GM19193 (cell line): ENCODE data around the gene NFATC1.

Source experiments
- POLR2A ChIP-seq: IDR thresholded peaks from 4 replicates; pipeline ENCODE4 v1.6.1; 2011; ENCODE audit not compliant: insufficient read depth, insufficient read length; ENCODE audit errors: extremely low read depth

NFATC1 gene

GRCh38 chr18:79428287-79428686 lies 32.6 kb downstream of the NFATC1 start:
- no peak for TF ChIP-seq POLR2A

GRCh38 chr18:79429381-79429780 lies 33.7 kb downstream of the NFATC1 start:
- TF ChIP-seq POLR2A, result no peak

- no peak for TF ChIP-seq POLR2A
Observed at GRCh38 chr18:79429785-79430281, 34.1 kb downstream of the NFATC1 start.

DNA sequence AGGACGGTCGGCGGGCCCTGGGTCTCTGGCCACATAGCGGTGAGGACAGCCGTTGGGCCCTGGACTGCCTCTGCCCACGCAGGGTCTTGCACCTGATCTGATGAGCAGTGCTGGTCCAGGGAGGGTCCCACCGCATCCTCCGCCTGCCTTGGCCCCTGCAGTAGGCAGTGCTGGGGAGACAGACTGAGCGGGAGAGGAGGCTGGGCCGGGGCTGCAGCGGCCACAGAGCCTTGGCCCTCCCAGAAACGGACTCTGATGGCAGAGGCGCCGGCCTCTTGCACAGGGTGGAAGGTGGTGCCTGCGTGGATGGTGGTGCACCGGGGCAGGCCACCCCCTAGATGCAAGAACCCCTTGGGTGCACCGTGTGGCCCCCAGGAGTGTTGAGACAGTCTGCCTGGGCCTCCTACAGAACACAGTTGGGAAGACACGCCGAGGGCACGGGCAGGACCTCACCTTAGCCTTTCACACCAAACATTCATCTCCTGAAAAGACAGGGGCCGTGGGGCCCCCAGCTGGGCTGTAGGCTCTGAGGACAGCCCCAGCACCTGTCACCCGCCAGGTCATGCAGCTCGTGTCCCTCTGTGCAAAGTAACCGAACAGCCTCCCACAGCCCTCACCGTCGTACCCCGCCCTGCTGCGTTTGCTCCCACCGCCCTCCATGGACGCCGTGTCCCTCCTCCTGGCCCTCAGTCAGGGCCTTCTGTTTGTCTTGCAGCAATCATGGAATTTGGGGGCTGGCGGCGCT lies 36.8 kb downstream of the NFATC1 start:
- TF ChIP-seq POLR2A, result no peak

DNA sequence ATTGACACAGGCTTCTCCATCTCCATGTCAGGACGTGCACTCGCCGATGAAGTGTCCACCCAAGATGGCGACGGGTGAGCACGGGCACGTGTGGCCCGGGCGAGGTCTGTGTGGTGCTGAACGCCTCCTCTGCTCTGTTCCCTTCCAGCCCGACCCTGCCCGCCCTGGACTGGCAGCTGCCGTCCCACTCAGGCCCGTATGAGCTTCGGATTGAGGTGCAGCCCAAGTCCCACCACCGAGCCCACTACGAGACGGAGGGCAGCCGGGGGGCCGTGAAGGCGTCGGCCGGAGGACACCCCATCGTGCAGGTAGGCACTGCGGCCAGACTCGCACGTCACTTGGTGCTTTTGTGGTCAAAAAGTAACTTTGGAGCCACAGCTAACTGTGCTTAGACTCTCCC lies 37.7 kb downstream of the NFATC1 start:
- TF ChIP-seq POLR2A, result no peak

GRCh38 chr18:79434607-79435401 lies 39.1 kb downstream of the NFATC1 start:
- TF ChIP-seq POLR2A, result no peak

DNA sequence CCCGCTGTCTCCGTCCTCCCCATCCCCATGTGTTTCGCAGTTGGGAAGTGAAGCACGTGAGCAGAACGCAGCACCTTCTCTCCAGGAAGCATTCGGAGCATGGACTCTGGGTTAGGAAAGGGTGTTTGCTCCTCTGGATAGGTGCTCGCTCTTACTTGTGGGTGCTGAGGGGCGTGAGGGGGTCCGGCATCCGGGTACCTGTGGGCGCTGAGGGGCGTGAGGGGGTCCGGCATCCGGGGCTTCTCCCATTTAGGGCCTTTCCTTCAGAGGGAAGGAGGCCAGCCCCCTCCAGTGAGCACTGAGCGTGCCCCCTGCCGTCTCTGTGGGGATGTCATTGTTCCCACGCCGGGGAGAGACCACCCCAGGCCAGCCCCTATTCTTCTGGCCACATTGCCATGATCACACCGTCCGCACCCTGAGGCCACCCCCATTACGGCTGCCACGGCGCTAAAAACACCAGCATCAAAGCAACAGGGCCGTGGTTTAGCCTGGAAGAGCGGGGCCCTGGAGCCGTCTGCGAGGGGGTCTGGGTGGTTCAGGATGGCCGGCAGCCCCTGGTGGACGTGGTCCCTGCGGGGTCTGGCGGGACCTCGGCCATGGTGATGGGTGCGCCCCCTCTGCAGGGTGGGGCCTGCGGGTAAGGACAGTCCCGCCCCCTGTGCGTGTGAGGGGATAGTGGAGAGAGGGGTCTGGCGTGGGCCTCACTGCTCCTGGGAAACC lies 41.0 kb downstream of the NFATC1 start:
- no peak for TF ChIP-seq POLR2A

DNA sequence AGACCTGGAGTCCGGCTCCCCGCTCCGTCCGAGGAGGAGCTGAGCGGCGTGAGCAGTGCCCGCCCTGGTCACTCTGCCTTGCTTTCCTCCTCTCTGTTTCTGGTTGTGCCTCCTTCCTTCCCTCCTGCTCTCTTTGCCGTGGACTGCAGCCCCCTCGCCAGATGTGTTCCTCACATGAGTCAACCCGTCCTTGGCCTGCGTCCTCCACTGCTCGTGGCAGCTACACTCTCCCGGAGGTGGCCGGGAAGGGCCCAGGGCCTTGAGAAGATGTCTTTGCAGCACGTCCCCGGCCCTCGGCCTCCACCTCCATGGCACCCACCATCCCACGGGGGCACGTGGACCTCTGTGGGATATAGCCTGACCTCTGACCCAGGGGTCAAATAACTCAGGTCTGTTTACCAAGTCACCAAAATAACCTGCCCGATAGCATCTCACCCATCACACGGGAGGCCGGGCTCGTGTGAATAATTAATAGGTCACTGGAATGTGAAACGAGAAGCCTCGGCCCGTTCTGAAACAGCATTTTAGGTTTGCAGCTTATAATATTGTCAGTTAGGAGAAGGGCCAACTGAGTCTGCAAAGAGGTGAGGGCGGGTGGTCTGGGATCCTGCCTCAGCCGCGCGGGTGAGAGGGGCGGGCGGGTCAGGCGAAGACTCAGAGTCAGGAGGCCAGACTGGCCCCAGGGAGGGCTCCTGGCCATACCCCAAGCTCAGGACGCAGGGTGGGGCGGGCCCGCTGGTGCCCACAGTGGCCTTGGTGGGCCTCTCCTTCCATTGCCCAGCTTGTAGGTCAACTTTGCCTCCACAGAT lies 42.6 kb downstream of the NFATC1 start:
- TF ChIP-seq POLR2A, result no peak

DNA sequence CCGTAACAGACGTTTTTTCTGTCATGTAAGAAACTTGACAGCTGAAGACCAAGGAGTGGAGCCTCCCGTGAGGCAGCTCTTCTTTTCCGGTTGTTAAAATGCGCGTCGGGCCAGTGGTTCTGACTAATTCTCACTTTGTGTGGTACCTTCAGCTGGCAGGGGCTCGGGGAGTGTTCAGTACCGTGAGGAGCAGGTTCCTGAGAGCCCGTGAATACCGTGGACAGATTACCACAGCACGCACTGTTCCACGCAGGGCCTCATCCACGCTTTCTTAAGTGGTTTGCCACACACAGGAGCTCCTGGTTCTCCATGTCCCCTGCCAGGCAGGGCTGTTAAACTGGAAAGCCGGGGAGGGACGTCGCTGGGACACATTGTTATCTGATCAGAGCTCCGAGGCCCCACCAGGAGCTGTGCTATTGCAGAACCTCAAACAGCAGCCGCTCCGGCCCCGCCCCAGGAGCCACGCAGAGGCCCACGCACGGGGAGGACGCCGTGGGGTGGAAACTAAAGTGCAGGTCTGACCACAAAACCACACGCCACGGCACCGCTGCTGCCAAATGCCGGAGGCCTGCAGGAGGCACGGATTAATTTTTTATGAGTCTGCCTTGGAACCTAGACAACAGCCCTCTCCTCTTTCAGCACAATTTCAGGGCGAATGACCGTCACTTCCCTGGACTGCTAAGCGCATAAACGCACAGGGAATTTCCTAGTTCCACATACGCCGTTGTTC lies 43.3 kb downstream of the NFATC1 start:
- no peak for TF ChIP-seq POLR2A

- no peak for TF ChIP-seq POLR2A
Observed at GRCh38 chr18:79439628-79440023, 43.9 kb downstream of the NFATC1 start.

DNA sequence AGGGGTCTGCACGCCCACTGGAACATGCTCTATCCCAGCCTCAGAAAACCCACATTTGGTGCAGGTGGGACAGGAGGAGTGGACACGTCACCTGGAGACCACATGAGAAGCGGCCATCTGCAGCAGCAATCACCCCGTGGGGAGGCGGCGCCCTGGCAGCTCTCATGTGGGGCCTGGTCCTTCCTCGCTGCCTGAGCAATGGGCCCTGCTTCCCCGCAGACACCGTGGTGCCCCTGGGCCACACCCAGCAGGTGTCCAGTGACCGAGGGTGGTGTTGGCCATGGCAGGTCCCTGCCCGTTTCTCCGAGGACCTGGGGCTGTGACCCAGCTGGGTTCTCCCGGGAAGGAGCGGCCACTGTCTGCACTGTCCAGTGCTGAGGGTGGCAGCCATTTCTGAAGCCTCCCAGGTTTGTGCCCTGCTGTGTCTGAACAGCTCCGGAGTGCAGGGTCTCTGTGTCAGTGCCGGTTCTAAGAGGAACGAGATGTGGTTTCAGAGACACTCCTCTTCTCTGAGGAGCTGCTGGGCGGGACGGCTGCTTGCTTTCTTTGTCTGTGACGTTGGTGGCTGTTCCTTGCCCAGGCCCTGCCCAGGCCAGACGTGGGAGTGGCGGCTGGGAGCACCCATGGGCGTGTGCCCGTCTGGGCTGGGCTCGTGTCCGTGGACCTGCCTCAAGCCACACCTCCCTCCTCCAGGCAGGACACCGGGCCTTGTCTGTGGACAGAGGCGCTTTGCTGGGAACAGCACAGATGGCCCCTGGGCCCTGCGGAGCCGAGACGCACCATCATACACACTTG lies 44.8 kb downstream of the NFATC1 start:
- TF ChIP-seq POLR2A, result no peak

DNA sequence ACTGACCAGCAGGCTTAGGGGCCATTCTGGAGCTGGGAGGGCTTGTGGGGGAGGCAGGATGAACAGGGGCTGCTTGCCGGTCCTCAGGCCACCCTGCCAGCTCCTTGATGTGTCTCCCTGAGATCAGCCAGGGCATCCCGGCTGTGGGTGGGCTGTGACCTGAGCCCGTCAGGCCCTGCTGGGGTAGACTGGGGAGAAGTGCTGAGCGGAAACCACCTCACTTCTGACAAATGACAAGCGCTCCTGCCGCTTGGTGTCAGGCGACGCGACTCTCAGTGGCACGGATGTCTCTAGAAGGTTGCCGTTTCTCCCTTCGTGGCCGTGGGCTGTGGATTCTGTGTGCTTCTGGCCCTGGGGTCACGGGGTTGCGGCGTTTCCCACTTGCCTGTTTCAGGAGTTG lies 45.7 kb downstream of the NFATC1 start:
- TF ChIP-seq POLR2A, result no peak
